Measurements from ENCODE around the gene PLXNA4. TPM values are rescaled to one million over a fixed set of nuclear protein-coding genes. Genes with fewer than 3 reads are reported as not detected.

PLXNA4 gene
- total and polyA plus RNA-seq, 11 donors, result 1.8 to 22.1 (median 10.5) TPM

DNA sequence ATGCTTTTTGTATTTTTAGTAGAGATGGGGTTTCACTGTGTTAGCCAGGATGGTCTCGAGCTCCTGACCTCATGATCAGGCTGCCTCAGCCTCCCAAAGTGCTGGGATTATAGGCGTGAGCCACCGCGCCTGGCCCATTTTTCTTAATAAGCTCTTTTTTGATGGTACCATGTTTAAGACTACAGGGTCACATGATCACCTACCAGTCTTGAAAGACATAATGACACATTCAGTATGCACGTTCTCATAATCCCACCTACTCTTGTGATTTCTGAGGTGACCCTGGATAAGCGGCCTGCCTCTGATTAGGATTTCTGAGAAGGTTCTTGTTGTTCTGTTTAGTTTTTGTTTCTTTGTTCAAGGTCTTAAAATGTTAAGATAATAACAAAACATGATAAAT, 43.7 kb upstream of the PLXNA4 start:
- no peaks in the 10 kb centered on the region for H3K36me3 ChIP-seq
- H3K9me3 ChIP-seq, result no peaks in the 10 kb centered on the region
- no peak for DNase-seq
- H3K27ac ChIP-seq, result no peak overlapping the region
- H3K4me1 ChIP-seq, result peaks cover 0 to 3% (median 0%) of the 10 kb centered on the region in 12 donors
- ATAC-seq, result no peak
- no peak for TF ChIP-seq POLR2A (IDR thresholded peaks at IDR 0.05)
- TF ChIP-seq CTCF (IDR thresholded peaks at IDR 0.05), result no peak
- intact Hi-C loops (cut with DNase I), result no loop called here
- H3K4me3 ChIP-seq, result no peak overlapping the region
- no peaks in the 10 kb centered on the region for H3K27me3 ChIP-seq
- 94 to 98% (median 96%) methylated on average over 6 of the region's 6 CpGs for WGBS, 4 donors

- WGBS, 4 donors, result 79 to 85% (median 81%) methylated on average over 2 of the region's 2 CpGs
Measured at GRCh38 chr7:132618956-132619305, 42.7 kb upstream of the PLXNA4 start.

GRCh38 chr7:132618271-132618955, 42.1 kb upstream of the PLXNA4 start:
- H3K4me1 ChIP-seq, result peaks cover 0 to 4% (median 0%) of the 10 kb centered on the region in 12 donors
- intact Hi-C loops (cut with DNase I), result no loop called here
- H3K9me3 ChIP-seq, result no peaks in the 10 kb centered on the region
- no peak overlapping the region for H3K27ac ChIP-seq
- no peak overlapping the region for H3K4me3 ChIP-seq
- TF ChIP-seq POLR2A (IDR thresholded peaks at IDR 0.05) (no peak), CTCF (IDR thresholded peaks at IDR 0.05) (no peak)
- DNase-seq (no peak), ATAC-seq (no peak)
- no peaks in the 10 kb centered on the region for H3K36me3 ChIP-seq
- H3K27me3 ChIP-seq, result no peaks in the 10 kb centered on the region
- WGBS, 4 donors, result 68 to 80% (median 75%) methylated on average over 2 of the region's 2 CpGs

More at GRCh38 chr7:132618956-132619305, 42.7 kb upstream of the PLXNA4 start:
- Histone ChIP-seq H3K9me3 (no peaks in the 10 kb centered on the region), H3K4me3 (no peak overlapping the region), H3K27ac (no peak overlapping the region), H3K36me3 (no peaks in the 10 kb centered on the region), H3K4me1 (peaks cover 0 to 4% (median 0%) of the 10 kb centered on the region in 12 donors), H3K27me3 (no peaks in the 10 kb centered on the region)
- intact Hi-C loops (cut with DNase I), result no loop called here
- ATAC-seq (no peak), DNase-seq (no peak)
- TF ChIP-seq POLR2A (IDR thresholded peaks at IDR 0.05) (no peak), CTCF (IDR thresholded peaks at IDR 0.05) (no peak)

- H3K27me3 ChIP-seq, result peaks cover 0 to 4% (median 0%) of the 10 kb centered on the region in 9 donors
- ATAC-seq (peak in 3 of 4 donors; percentile 51 to 80 (median 77)), DNase-seq (peak; percentile 29 to 73 (median 53))
- H3K36me3 ChIP-seq, result no peaks in the 10 kb centered on the region
- intact Hi-C loops (cut with DNase I), result no loop called here
- H3K27ac ChIP-seq, result no peak overlapping the region
- H3K9me3 ChIP-seq, result no peaks in the 10 kb centered on the region
- H3K4me3 ChIP-seq, result peak overlapping the region in 10 of 12 donors; percentile 2 to 49 (median 32)
- 35 to 56% (median 38%) methylated on average over 25 of the region's 25 CpGs for WGBS, 4 donors
- peaks cover 0 to 9% (median 3%) of the 10 kb centered on the region in 12 donors for H3K4me1 ChIP-seq
- TF ChIP-seq POLR2A (IDR thresholded peaks at IDR 0.05) (no peak), CTCF (IDR thresholded peaks at IDR 0.05) (peak in 5 of 12 donors; percentile 11 to 43 (median 30))
Measured at GRCh38 chr7:132614428-132615318, 38.4 kb upstream of the PLXNA4 start.
